Neuronal stem cell (in vitro differentiated cells): ENCODE data around the gene MIPEP.
"Not testable (repeated sequence)": the region's sequence is repeated elsewhere in the genome, so short reads cannot be mapped to it uniquely, and the experiment has no call there.

Source experiments
- DNase-seq: peaks from one replicate; pipeline ENCODE4 v3.0.0-alpha.2; 2013; ENCODE audit warnings: low spot score
- H2AFZ ChIP-seq: one replicate; pipeline ENCODE4 v1.6.1; 2013; ENCODE audit warnings: mild to moderate bottlenecking, low read length, inconsistent platforms
- H2AK5ac ChIP-seq: 2 replicates; pipeline ENCODE4 v1.6.1; 2013; ENCODE audit warnings: low read depth, mild to moderate bottlenecking, inconsistent platforms, low read length, moderate library complexity, mixed read lengths
- H2BK120ac ChIP-seq: 2 replicates; pipeline ENCODE4 v1.6.1; 2013; ENCODE audit warnings: low read depth, mild to moderate bottlenecking, inconsistent platforms, low read length, moderate library complexity, mixed read lengths
- H2BK12ac ChIP-seq: one replicate; pipeline ENCODE4 v1.6.1; 2013; ENCODE audit warnings: low read length, inconsistent platforms
- H2BK15ac ChIP-seq: 2 replicates; pipeline ENCODE4 v1.6.1; 2013; ENCODE audit warnings: mild to moderate bottlenecking, low read length, inconsistent platforms, mixed read lengths
- H2BK5ac ChIP-seq: one replicate; pipeline ENCODE4 v1.6.1; 2013; ENCODE audit warnings: inconsistent platforms, mild to moderate bottlenecking, low read length, moderate library complexity
- H3K14ac ChIP-seq: one replicate; pipeline ENCODE4 v1.6.1; 2013; ENCODE audit warnings: low read length, inconsistent platforms
- H3K18ac ChIP-seq: 2 replicates; pipeline ENCODE4 v1.6.1; 2013; ENCODE audit warnings: low read length, inconsistent platforms
- H3K23ac ChIP-seq: 2 replicates; pipeline ENCODE4 v1.6.1; 2013; ENCODE audit warnings: low read depth, mild to moderate bottlenecking, mixed read lengths, low read length, inconsistent platforms; ENCODE audit not compliant: poor library complexity
- H3K27ac ChIP-seq: replicated peaks from 3 replicates; pipeline ENCODE4 v1.5.1; 2013; ENCODE audit warnings: low read length, inconsistent platforms
- H3K27me3 ChIP-seq, 3 experiments: 2 replicates each; pipeline ENCODE4 v1.6.1; 2013; ENCODE audit warnings: low read length in 3 of 3, mild to moderate bottlenecking in 2 of 3, inconsistent platforms in 1 of 3, low read depth in 1 of 3, mixed read lengths in 1 of 3, moderate library complexity in 1 of 3; ENCODE audit not compliant: control insufficient read depth in 3 of 3, insufficient read depth in 3 of 3
- H3K36me3 ChIP-seq, 2 donors: replicated peaks in 1 of 2; 2 replicates each; pipeline ENCODE4 v1.6.1; 2013; ENCODE audit warnings: low read length in 2 of 2; ENCODE audit not compliant: control insufficient read depth in 2 of 2, insufficient read depth in 2 of 2
- H3K4ac ChIP-seq: 2 replicates; pipeline ENCODE4 v1.6.1; 2013; ENCODE audit warnings: inconsistent platforms, mild to moderate bottlenecking, low read length, moderate library complexity
- H3K4me1 ChIP-seq, 2 donors: 1 replicate in 1 of 2; 2 replicates in 1 of 2; pipeline ENCODE4 v1.6.1; 2013; ENCODE audit warnings: low read length in 2 of 2, low read depth in 1 of 2; ENCODE audit not compliant: control insufficient read depth in 2 of 2, insufficient read depth in 1 of 2
- H3K4me2 ChIP-seq: one replicate; pipeline ENCODE4 v1.6.1; 2013; ENCODE audit warnings: mild to moderate bottlenecking, low read length, inconsistent platforms; ENCODE audit not compliant: insufficient read depth, poor library complexity, severe bottlenecking
- H3K4me3 ChIP-seq, 2 donors: 2 replicates each; pipeline ENCODE4 v1.5.1; 2013; ENCODE audit warnings: low read length in 2 of 2, mild to moderate bottlenecking in 2 of 2, inconsistent platforms in 1 of 2, moderate library complexity in 1 of 2
- H3K79me1 ChIP-seq: one replicate; pipeline ENCODE4 v1.6.1; 2013; ENCODE audit warnings: low read depth, mild to moderate bottlenecking, inconsistent platforms, low read length, moderate library complexity
- H3K9ac ChIP-seq: one replicate; pipeline ENCODE4 v1.6.1; 2013; ENCODE audit warnings: mild to moderate bottlenecking, low read depth, low read length, inconsistent platforms; ENCODE audit not compliant: poor library complexity
- H3K9me3 ChIP-seq, 2 donors: replicated peaks in 1 of 2; 2 replicates each; pipeline versions ENCODE3 to v1.6.1; 2013; ENCODE audit warnings: low read length in 2 of 2, mild to moderate bottlenecking in 2 of 2, inconsistent platforms in 1 of 2, low read depth in 1 of 2, mixed read lengths in 1 of 2, moderate library complexity in 1 of 2; ENCODE audit not compliant: control insufficient read depth in 2 of 2, insufficient read depth in 1 of 2
- H4K8ac ChIP-seq: one replicate; pipeline ENCODE4 v1.6.1; 2013; ENCODE audit warnings: low read depth, mild to moderate bottlenecking, inconsistent platforms, low read length, moderate library complexity
- H4K91ac ChIP-seq: one replicate; pipeline ENCODE4 v1.6.1; 2013; ENCODE audit warnings: low read length, low read depth, mild to moderate bottlenecking, inconsistent platforms; ENCODE audit not compliant: poor library complexity
- WGBS, 2 donors: extraction: QIAGEN DNeasy Blood & Tissue Kit; methylation state at CpG; one replicate each; pipeline ENCODE4 v1.1.7; 2013; ENCODE audit warnings: missing lambda C conversion rate in 2 of 2, mixed read lengths in 1 of 2; ENCODE audit not compliant: insufficient read length in 2 of 2, insufficient replicate concordance in 1 of 2; ENCODE audit errors: extremely low coverage in 2 of 2; 5-methylcytosine and 5-hydroxymethylcytosine counted together

The MIPEP gene

DNA sequence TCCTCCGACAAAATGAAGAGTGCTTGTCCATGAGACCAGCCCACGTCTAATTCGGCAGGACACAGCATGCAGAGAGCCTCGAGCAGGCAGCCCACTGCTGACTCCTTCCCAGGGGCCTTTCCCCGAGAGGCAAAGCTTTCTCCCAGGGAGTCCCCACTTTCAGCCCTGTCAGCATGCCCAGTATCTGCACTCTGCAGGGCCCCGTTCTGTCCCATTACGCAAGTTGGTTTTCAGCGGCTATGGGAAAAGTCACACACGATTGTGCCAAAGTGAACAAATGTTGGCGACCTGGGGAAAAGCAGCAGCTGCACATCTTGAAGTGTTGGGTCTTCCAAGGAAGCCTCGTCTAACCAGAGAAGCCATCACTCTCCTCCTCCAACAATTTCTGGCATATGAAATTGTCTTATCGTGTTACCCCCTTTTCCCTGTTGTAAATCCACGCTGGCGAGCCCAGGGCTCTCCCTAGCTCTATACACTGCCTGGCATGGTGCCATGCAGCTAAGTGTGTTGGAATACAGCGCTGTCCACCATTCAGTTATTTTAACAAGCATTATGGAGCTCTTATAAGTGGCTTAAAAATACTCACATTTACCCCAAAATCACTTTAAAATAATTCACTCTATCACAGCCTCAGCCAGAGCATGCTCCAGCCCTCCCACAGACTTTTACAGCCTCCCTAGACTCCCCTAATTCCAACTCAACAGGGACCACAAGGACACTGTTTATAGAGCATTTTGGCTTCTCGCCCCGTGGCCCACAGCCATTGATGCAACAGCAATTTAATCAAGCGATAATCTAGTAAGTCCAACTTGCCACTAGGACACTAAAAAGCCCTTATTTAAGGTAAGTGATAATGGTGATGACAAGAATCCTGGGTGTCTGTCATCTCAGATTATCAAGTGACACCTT, 8.5 kb downstream of the MIPEP start:
- not testable (repeated sequence) for H3K27ac ChIP-seq, H2BK15ac ChIP-seq, H2AK5ac ChIP-seq, H2BK120ac ChIP-seq, H2BK5ac ChIP-seq, H2AFZ ChIP-seq, H2BK12ac ChIP-seq, H3K27me3 ChIP-seq, DNase-seq, H3K18ac ChIP-seq, H3K79me1 ChIP-seq, H3K4me2 ChIP-seq, H4K91ac ChIP-seq, H4K8ac ChIP-seq, H3K4ac ChIP-seq, H3K4me3 ChIP-seq, H3K4me1 ChIP-seq, H3K9me3 ChIP-seq, H3K14ac ChIP-seq, H3K9ac ChIP-seq, H3K23ac ChIP-seq
- H3K36me3 ChIP-seq = peaks cover 8 to 26% of the 10 kb centered on the region in 2 donors
- WGBS, 2 donors = no CpG with 5 or more reads among the region's 18 CpGs

- no peak overlapping the region for H2BK12ac ChIP-seq
- H3K23ac ChIP-seq = no peak overlapping the region
- no peak overlapping the region for H3K4ac ChIP-seq
- no peaks in the 10 kb centered on the region for H3K79me1 ChIP-seq
- no peak overlapping the region for H2BK120ac ChIP-seq
- no peak overlapping the region for H2AFZ ChIP-seq
- H4K8ac ChIP-seq = no peak overlapping the region
- H2BK5ac ChIP-seq = no peak overlapping the region
- H4K91ac ChIP-seq = no peak overlapping the region
- H3K4me3 ChIP-seq = no peak overlapping the region
- H3K18ac ChIP-seq = no peak overlapping the region
- H3K9me3 ChIP-seq = no peaks in the 10 kb centered on the region
- no peak overlapping the region for H2BK15ac ChIP-seq
- no peak overlapping the region for H3K27ac ChIP-seq
- H2AK5ac ChIP-seq = no peak overlapping the region
- H3K4me1 ChIP-seq = no peaks in the 10 kb centered on the region
- H3K4me2 ChIP-seq = no peak overlapping the region
- peaks cover 4 to 11% of the 10 kb centered on the region in 2 donors for H3K36me3 ChIP-seq
- no peak overlapping the region for H3K14ac ChIP-seq
- no CpG with 5 or more reads among the region's 4 CpGs for WGBS, 2 donors
- no peak overlapping the region for H3K9ac ChIP-seq
- DNase-seq = no peak
- no peaks in the 10 kb centered on the region for H3K27me3 ChIP-seq
These were observed 11.9 kb downstream of the MIPEP start for GRCh38 chr13:23877286-23877685.

- Histone ChIP-seq H2BK15ac (no peak overlapping the region), H3K4me3 (no peak overlapping the region), H2AK5ac (no peak overlapping the region), H3K9me3 (no peaks in the 10 kb centered on the region), H2BK120ac (no peak overlapping the region), H3K23ac (no peak overlapping the region), H2AFZ (no peak overlapping the region), H2BK5ac (no peak overlapping the region), H3K9ac (no peak overlapping the region), H3K4ac (no peak overlapping the region), H3K36me3 (peaks cover 4 to 11% of the 10 kb centered on the region in 2 donors), H2BK12ac (no peak overlapping the region), H3K4me1 (no peaks in the 10 kb centered on the region), H4K91ac (no peak overlapping the region), H3K14ac (no peak overlapping the region), H4K8ac (no peak overlapping the region), H3K79me1 (no peaks in the 10 kb centered on the region), H3K27ac (no peak overlapping the region), H3K4me2 (no peak overlapping the region), H3K18ac (no peak overlapping the region), H3K27me3 (no peaks in the 10 kb centered on the region)
- no CpG with 5 or more reads among the region's 2 CpGs for WGBS, 2 donors
- no peak for DNase-seq
These were observed 12.9 kb downstream of the MIPEP start for GRCh38 chr13:23876265-23876664.

DNA sequence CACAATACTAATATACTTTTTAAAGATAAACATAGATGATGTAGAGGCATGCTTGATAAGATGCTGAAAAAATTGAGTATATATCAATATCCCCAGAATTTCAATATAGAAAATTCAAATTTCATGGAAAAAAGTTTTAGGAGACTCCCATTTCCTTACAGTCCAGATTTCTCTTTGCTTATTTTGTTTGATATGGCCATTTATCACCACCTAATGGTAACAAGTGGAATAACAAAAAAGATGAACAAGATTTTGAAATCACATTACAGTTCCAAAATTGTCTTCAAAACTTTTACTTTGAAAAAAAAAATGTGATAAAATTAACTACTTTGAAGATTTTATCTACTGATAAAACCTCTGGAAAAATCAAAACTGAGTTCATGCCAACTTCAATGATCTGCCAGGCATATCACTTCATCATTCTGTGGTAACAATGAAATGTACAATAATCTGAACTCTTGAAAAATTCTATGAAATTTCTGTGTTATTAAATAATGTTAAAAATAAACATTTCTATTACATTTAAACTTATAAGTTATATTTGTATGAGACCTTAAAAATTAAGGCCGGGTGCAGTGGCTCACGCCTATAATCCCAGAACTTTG, 17.5 kb downstream of the MIPEP start:
- no peak overlapping the region for H3K18ac ChIP-seq
- H2BK15ac ChIP-seq = no peak overlapping the region
- no peak overlapping the region for H3K23ac ChIP-seq
- no peak overlapping the region for H4K91ac ChIP-seq
- H3K4ac ChIP-seq = no peak overlapping the region
- no peak overlapping the region for H2AK5ac ChIP-seq
- H2AFZ ChIP-seq = no peak overlapping the region
- H3K36me3 ChIP-seq = no peaks in the 10 kb centered on the region
- H3K79me1 ChIP-seq = no peaks in the 10 kb centered on the region
- H4K8ac ChIP-seq = no peak overlapping the region
- H2BK120ac ChIP-seq = no peak overlapping the region
- H3K27me3 ChIP-seq = no peaks in the 10 kb centered on the region
- no peaks in the 10 kb centered on the region for H3K9me3 ChIP-seq
- no CpG with 5 or more reads among the region's 2 CpGs for WGBS, 2 donors
- no peak for DNase-seq
- no peak overlapping the region for H3K9ac ChIP-seq
- H3K4me3 ChIP-seq = no peak overlapping the region
- no peak overlapping the region for H3K4me2 ChIP-seq
- H3K4me1 ChIP-seq = peaks cover 4 to 7% of the 10 kb centered on the region in 2 donors
- no peak overlapping the region for H3K14ac ChIP-seq
- no peak overlapping the region for H3K27ac ChIP-seq
- no peak overlapping the region for H2BK12ac ChIP-seq
- H2BK5ac ChIP-seq = no peak overlapping the region
